Gastrocnemius medialis (tissue), 4 donors: ENCODE data around the gene SMG6.

Experiments used
- POLR2A ChIP-seq, 2 donors: fragments of 450-650 bp; IDR thresholded peaks; one replicate each; pipeline ENCODE4 v1.6.1; 2017; ENCODE audit warnings: antibody characterized with exemption in 2 of 2, mild to moderate bottlenecking in 2 of 2, moderate library complexity in 2 of 2
- TF ChIP-seq, protein P1 (sequence below), 5 experiments: fragments of 450-650 bp in 3 of 5; fragments of 200-600 bp in 2 of 5; sonication (generic) in 2 of 5; IDR thresholded peaks in 4 of 5; conservative IDR thresholded peaks in 1 of 5; 1 replicate in 4 of 5; 2 replicates in 1 of 5; pipeline ENCODE4 v1.5.1; 2016 to 2019; ENCODE audit warnings: antibody characterized with exemption in 5 of 5, mild to moderate bottlenecking in 3 of 5, moderate library complexity in 3 of 5

DNA sequence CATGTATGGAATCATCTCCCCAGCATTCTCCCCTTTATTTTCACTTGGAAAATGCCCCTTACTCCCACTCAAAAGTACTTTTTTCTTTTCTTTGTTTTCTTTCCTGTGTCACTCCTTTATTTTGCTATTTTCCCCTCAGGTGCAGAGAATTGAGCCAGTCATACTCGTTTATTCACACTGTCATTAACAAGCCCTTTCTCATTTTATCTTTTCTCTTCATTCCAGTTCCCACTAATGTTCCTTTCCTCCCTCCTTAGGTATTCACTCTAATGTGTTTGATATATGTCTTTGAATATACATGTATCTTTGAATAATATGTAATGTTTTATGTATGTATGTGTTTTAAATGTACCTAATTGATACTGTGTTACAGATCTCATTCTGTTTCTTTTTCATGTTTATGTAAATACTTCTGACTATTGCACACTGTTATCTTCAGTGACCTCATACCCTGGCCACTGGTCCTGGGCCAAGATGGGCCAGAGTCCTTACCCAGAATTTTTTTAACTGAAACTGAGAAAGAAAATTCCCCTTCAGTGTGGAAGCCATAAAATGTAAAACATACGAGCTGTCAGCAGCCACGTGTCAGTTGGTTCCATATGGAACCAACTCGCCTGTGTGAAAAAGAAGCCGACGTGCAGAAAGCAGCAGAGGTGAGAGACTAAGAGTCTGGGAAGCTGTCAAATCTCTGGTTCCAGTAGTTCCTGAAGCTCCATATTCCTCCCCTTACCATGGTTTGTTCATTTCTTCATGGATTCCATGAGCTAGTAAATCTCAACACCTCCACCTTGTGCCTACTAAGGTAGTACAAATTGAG, 6.0 kb upstream of the SMG6 start:
- TF ChIP-seq, protein P1, sequence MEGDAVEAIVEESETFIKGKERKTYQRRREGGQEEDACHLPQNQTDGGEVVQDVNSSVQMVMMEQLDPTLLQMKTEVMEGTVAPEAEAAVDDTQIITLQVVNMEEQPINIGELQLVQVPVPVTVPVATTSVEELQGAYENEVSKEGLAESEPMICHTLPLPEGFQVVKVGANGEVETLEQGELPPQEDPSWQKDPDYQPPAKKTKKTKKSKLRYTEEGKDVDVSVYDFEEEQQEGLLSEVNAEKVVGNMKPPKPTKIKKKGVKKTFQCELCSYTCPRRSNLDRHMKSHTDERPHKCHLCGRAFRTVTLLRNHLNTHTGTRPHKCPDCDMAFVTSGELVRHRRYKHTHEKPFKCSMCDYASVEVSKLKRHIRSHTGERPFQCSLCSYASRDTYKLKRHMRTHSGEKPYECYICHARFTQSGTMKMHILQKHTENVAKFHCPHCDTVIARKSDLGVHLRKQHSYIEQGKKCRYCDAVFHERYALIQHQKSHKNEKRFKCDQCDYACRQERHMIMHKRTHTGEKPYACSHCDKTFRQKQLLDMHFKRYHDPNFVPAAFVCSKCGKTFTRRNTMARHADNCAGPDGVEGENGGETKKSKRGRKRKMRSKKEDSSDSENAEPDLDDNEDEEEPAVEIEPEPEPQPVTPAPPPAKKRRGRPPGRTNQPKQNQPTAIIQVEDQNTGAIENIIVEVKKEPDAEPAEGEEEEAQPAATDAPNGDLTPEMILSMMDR (IDR thresholded peaks at IDR 0.05 in 4 of 5, conservative IDR thresholded peaks at IDR 0.05 in 1 of 5): no peak
- no peak for TF ChIP-seq POLR2A (IDR thresholded peaks at IDR 0.05)
